ENCODE data around the gene ATP6V1A.

ATP6V1A gene

GRCh38 chr3:113746548-113747282 lies at the start of gene ATP6V1A:
ATP6V1A (plus strand) TSS chr3:113747035; CDS start chr3:113778754, 31,719 bp downstream.
- H3K27ac Mint-ChIP-seq: peak within 1 kb of the TSS; percentile 100
- peaks cover 60% of the 10 kb centered on the region for H3K4me1 Mint-ChIP-seq
- H3K36me3 Mint-ChIP-seq: peaks cover 2% of the 10 kb centered on the region
- peak within 1 kb of the TSS; percentile 94 for H3K4me3 Mint-ChIP-seq
- no peaks in the 10 kb centered on the region for H3K9me3 Mint-ChIP-seq
- no peaks in the 10 kb centered on the region for H3K27me3 Mint-ChIP-seq

GRCh38 chr3:113697500-113698090 lies 49.2 kb upstream of the ATP6V1A start:
- Mint-ChIP-seq H3K4me3 (no peak overlapping the region), H3K27me3 (no peaks in the 10 kb centered on the region), H3K27ac (no peak overlapping the region), H3K9me3 (no peaks in the 10 kb centered on the region), H3K36me3 (no peaks in the 10 kb centered on the region), H3K4me1 (peaks cover 28% of the 10 kb centered on the region)

DNA sequence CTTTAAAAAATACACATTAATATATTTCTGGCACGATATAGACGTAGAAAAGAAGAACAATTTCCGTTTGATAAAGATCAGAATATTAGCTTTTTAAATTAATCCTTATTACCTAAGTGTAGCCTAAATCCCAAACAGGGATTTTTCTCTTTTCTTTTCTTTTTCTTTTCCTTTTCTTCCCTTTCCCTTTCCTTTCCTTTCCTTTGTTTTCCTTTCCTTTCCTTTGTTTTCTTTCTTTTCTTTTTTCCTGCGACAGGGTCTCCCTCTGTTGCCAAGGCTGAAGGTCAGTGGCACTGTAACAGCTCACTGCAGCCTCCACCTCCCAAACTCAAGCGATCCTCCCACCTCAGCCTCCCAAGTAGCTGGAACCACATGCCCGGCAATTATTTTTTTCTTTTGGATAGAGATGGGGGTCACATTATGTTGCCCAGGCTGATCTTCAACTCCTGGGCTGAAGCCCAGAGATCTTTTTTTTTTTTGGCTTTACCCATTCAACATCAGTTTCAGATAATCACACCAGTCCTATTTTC lies 48.6 kb upstream of the ATP6V1A start:
- Mint-ChIP-seq H3K27ac (peak overlapping the region; percentile 95), H3K36me3 (no peaks in the 10 kb centered on the region), H3K4me1 (peaks cover 25% of the 10 kb centered on the region), H3K4me3 (no peak overlapping the region), H3K27me3 (no peaks in the 10 kb centered on the region), H3K9me3 (no peaks in the 10 kb centered on the region)

DNA sequence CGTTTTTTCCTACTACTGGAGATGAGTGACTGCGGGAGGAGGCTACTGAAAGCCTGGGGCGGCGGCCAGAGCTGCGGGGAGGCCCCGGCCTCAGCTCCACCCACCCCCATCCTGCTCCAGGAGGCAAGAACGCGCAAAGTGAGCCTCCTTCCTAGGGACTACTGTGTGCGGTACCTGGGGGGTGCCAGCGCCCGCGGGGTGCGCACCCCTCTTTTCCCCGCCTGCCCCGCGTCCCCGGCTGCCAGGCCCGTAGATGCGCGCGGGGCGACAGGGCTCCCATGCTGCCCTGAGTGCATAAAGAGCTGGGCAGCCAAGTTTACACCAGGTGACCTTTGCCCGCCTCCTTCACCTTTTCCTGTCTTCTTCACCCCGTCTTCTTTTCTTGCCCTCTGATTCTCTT lies 47.9 kb upstream of the ATP6V1A start:
- H3K9me3 Mint-ChIP-seq: no peaks in the 10 kb centered on the region
- H3K4me1 Mint-ChIP-seq: peaks cover 18% of the 10 kb centered on the region
- no peaks in the 10 kb centered on the region for H3K36me3 Mint-ChIP-seq
- peak overlapping the region; percentile 84 for H3K4me3 Mint-ChIP-seq
- H3K27ac Mint-ChIP-seq: peak overlapping the region; percentile 95
- no peaks in the 10 kb centered on the region for H3K27me3 Mint-ChIP-seq

- no peak overlapping the region for H3K4me3 Mint-ChIP-seq
- H3K27me3 Mint-ChIP-seq: peaks cover 16% of the 10 kb centered on the region
- no peaks in the 10 kb centered on the region for H3K9me3 Mint-ChIP-seq
- H3K27ac Mint-ChIP-seq: no peak overlapping the region
- peaks cover 5% of the 10 kb centered on the region for H3K4me1 Mint-ChIP-seq
- no peaks in the 10 kb centered on the region for H3K36me3 Mint-ChIP-seq
These were observed 39.0 kb upstream of the ATP6V1A start for GRCh38 chr3:113707835-113708234.

- Mint-ChIP-seq H3K9me3 (no peaks in the 10 kb centered on the region), H3K27me3 (peaks cover 14% of the 10 kb centered on the region), H3K27ac (no peak overlapping the region), H3K36me3 (no peaks in the 10 kb centered on the region), H3K4me3 (no peak overlapping the region), H3K4me1 (peaks cover 8% of the 10 kb centered on the region)
These were observed 34.7 kb upstream of the ATP6V1A start for GRCh38 chr3:113712129-113712528.

GRCh38 chr3:113714702-113715101 lies 32.1 kb upstream of the ATP6V1A start:
- Mint-ChIP-seq H3K36me3 (no peaks in the 10 kb centered on the region), H3K27ac (no peak overlapping the region), H3K9me3 (no peaks in the 10 kb centered on the region)

DNA sequence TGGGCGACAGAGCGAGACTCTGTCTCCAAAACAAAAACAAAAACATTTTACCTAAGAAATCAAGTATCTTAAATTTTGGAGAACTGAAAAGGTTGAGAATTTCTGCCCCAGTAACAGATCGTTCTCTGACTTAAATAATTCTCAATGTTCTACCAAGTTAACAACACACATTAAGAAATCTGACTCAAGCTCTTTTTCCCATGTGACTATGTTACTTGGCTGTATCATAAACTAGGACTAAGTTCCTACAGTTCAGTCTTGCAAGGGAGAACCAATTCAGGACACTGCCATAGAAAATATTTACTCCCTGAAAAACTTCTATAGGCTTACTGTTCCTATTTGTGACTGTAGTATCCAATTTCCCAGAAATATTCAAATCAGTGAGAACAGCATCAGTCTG lies 29.5 kb upstream of the ATP6V1A start:
- Mint-ChIP-seq H3K27ac (peak overlapping the region; percentile 91), H3K9me3 (no peaks in the 10 kb centered on the region), H3K4me3 (no peak overlapping the region), H3K27me3 (no peaks in the 10 kb centered on the region), H3K36me3 (peaks cover 6% of the 10 kb centered on the region), H3K4me1 (peaks cover 25% of the 10 kb centered on the region)

More at GRCh38 chr3:113714702-113715101, 32.1 kb upstream of the ATP6V1A start:
- Mint-ChIP-seq H3K4me1 (peaks cover 25% of the 10 kb centered on the region), H3K4me3 (no peak overlapping the region), H3K27me3 (peaks cover 3% of the 10 kb centered on the region)

GRCh38 chr3:113717818-113718217 lies 29.0 kb upstream of the ATP6V1A start:
- no peaks in the 10 kb centered on the region for H3K9me3 Mint-ChIP-seq
- H3K4me3 Mint-ChIP-seq: peak overlapping the region; percentile 19
- H3K36me3 Mint-ChIP-seq: peaks cover 9% of the 10 kb centered on the region
- H3K27ac Mint-ChIP-seq: peak overlapping the region; percentile 91
- H3K4me1 Mint-ChIP-seq: peaks cover 27% of the 10 kb centered on the region
- no peaks in the 10 kb centered on the region for H3K27me3 Mint-ChIP-seq

DNA sequence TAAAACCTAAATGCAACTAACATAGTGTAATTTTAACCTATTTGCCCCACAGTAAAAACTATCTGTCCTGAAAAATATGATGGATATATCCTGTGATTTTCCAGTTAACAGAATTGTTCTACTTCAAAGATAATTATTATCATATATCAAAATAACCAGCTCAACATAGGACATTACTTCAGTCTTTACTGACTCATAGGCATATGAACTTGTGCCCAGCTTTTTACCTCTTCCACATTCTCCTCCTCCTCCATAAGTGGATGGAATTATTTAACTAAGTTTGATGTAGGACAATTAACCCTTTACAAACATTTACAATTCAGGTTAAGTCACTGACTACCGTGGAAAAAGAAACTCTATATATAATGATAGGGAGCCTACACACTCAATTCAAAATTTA lies 27.5 kb upstream of the ATP6V1A start:
- no peaks in the 10 kb centered on the region for H3K27me3 Mint-ChIP-seq
- peaks cover 9% of the 10 kb centered on the region for H3K36me3 Mint-ChIP-seq
- peaks cover 39% of the 10 kb centered on the region for H3K4me1 Mint-ChIP-seq
- no peak overlapping the region for H3K27ac Mint-ChIP-seq
- H3K9me3 Mint-ChIP-seq: no peaks in the 10 kb centered on the region
- no peak overlapping the region for H3K4me3 Mint-ChIP-seq

- peaks cover 10% of the 10 kb centered on the region for H3K36me3 Mint-ChIP-seq
These were observed 27.1 kb upstream of the ATP6V1A start for GRCh38 chr3:113719758-113720157.

GRCh38 chr3:113721636-113722035 lies 25.2 kb upstream of the ATP6V1A start:
- H3K4me3 Mint-ChIP-seq: no peak overlapping the region
- H3K27ac Mint-ChIP-seq: no peak overlapping the region
- H3K27me3 Mint-ChIP-seq: no peaks in the 10 kb centered on the region
- H3K9me3 Mint-ChIP-seq: no peaks in the 10 kb centered on the region
- H3K4me1 Mint-ChIP-seq: peaks cover 48% of the 10 kb centered on the region
- H3K36me3 Mint-ChIP-seq: peaks cover 14% of the 10 kb centered on the region

More at GRCh38 chr3:113719758-113720157, 27.1 kb upstream of the ATP6V1A start:
- Mint-ChIP-seq H3K9me3 (no peaks in the 10 kb centered on the region), H3K27ac (no peak overlapping the region), H3K27me3 (no peaks in the 10 kb centered on the region), H3K4me1 (peaks cover 41% of the 10 kb centered on the region), H3K4me3 (no peak overlapping the region)

DNA sequence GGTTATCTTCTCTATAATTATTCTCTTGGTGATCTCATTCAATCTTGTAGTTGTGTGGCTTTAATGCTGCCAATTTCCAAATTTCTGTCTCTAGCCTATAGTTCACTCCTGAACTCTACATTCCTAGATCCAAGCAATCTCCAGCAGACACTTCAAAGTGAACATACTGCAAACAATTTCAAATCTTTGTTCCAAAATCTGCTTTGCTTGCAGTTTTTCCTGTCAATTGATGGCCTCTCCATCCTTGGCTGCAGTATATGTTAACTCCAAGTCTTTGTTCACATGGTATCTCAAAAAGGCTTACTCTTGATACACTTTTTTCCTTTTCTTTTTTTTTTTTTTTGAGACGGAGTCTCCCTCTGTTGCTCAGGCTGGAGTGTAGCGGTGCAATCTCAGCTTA lies 18.2 kb upstream of the ATP6V1A start:
- Mint-ChIP-seq H3K27me3 (no peaks in the 10 kb centered on the region), H3K36me3 (peaks cover 11% of the 10 kb centered on the region), H3K4me1 (peaks cover 56% of the 10 kb centered on the region), H3K9me3 (no peaks in the 10 kb centered on the region), H3K27ac (no peak overlapping the region), H3K4me3 (no peak overlapping the region)

GRCh38 chr3:113730550-113730949 lies 16.3 kb upstream of the ATP6V1A start:
- Mint-ChIP-seq H3K4me3 (no peak overlapping the region), H3K27ac (peak overlapping the region; percentile 13), H3K36me3 (peaks cover 8% of the 10 kb centered on the region), H3K9me3 (no peaks in the 10 kb centered on the region), H3K4me1 (peaks cover 61% of the 10 kb centered on the region), H3K27me3 (no peaks in the 10 kb centered on the region)

DNA sequence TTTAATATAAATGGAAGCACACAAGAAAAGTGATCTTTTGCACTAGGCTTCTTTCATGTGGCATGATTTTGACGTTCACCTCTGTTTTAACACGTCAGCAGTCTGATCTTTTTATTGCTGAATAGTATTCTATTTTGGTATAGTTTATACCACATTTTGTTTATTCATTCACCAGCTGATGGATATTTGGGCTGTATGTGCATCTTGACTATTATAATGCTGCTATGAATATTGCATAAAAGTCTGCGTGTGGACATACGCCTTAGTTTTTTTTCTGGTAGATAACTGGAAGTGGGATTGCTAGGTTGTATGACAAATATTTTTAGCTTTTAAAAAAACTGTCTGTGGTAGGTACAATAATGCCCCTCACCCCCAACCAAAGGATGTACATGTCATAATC lies 15.1 kb upstream of the ATP6V1A start:
- no peak overlapping the region for H3K27ac Mint-ChIP-seq
- no peak overlapping the region for H3K4me3 Mint-ChIP-seq
- peaks cover 62% of the 10 kb centered on the region for H3K4me1 Mint-ChIP-seq
- H3K36me3 Mint-ChIP-seq: peaks cover 6% of the 10 kb centered on the region
- H3K27me3 Mint-ChIP-seq: no peaks in the 10 kb centered on the region
- no peaks in the 10 kb centered on the region for H3K9me3 Mint-ChIP-seq

GRCh38 chr3:113736548-113737089 lies 10.2 kb upstream of the ATP6V1A start:
- Mint-ChIP-seq H3K4me3 (no peak overlapping the region), H3K9me3 (no peaks in the 10 kb centered on the region), H3K36me3 (peaks cover 2% of the 10 kb centered on the region), H3K27me3 (no peaks in the 10 kb centered on the region), H3K4me1 (peaks cover 77% of the 10 kb centered on the region), H3K27ac (peak overlapping the region; percentile 36)

Data from activated naive CD4-positive, alpha-beta T cell treated with anti-CD3 and anti-CD28 coated beads, Interleukin-2, amount 50 U/mL, for 24 hours (primary cell).